Measurements from ENCODE around the gene GAGE12E.
"Not testable (repeated sequence)": the region's sequence is repeated elsewhere in the genome, so short reads cannot be mapped to it uniquely, and the experiment has no call there.

Gene GAGE12E

DNA sequence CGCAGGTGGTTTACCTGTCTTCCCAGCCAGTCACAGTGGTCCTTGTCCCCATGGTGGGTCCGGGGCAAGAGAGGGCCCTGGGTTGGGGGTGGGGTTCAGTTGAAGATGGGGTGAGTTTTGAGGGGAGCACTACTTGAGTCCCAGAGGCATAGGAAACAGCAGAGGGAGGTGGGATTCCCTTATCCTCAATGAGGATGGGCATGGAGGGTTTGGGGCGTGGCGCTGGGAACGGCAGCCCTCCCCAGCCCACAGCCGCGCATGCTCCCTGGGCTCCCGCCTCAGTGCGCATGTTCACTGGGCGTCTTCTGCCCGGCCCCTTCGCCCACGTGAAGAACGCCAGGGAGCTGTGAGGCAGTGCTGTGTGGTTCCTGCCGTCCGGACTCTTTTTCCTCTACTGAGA lies at the start of gene GAGE12E:
Gene GAGE12E, plus strand, starts transcription at position 301 of the 400 bp plus-strand sequence. CDS start 1,155 bp downstream, outside the sequence.
- H3K4me3 ChIP-seq (ENCODE audit: low read length); H2AFZ ChIP-seq (ENCODE audit: low read depth, low read length); H3K36me3 ChIP-seq (ENCODE audit: insufficient read depth, low read length); H3K9me3 ChIP-seq (ENCODE audit: low read length); H3K27me3 ChIP-seq (ENCODE audit: insufficient read depth, low read length); H3K4me1 ChIP-seq (ENCODE audit: insufficient read depth, low read length): not testable (repeated sequence)

GRCh38 chrX:49531877-49532276 lies 19.2 kb upstream of the GAGE12E start, which contains the start of gene GAGE12C:
GAGE12C (plus strand) TSS chrX:49532177; CDS start chrX:49533332, 1,155 bp downstream.
- H3K4me3 ChIP-seq (ENCODE audit: low read length); H3K27me3 ChIP-seq (ENCODE audit: insufficient read depth, low read length); H3K36me3 ChIP-seq (ENCODE audit: insufficient read depth, low read length); H3K4me1 ChIP-seq (ENCODE audit: insufficient read depth, low read length); H2AFZ ChIP-seq (ENCODE audit: low read depth, low read length); H3K9me3 ChIP-seq (ENCODE audit: low read length): not testable (repeated sequence)

DNA sequence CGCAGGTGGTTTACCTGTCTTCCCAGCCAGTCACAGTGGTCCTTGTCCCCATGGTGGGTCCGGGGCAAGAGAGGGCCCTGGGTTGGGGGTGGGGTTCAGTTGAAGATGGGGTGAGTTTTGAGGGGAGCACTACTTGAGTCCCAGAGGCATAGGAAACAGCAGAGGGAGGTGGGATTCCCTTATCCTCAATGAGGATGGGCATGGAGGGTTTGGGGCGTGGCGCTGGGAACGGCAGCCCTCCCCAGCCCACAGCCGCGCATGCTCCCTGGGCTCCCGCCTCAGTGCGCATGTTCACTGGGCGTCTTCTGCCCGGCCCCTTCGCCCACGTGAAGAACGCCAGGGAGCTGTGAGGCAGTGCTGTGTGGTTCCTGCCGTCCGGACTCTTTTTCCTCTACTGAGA lies 9.7 kb upstream of the GAGE12E start, which contains the start of gene GAGE12D:
Gene GAGE12D, plus strand, starts transcription at position 301 of the 400 bp plus-strand sequence. CDS start 1,155 bp downstream, outside the sequence.
- H3K9me3 ChIP-seq (ENCODE audit: low read length); H2AFZ ChIP-seq (ENCODE audit: low read depth, low read length); H3K4me1 ChIP-seq (ENCODE audit: insufficient read depth, low read length); H3K4me3 ChIP-seq (ENCODE audit: low read length); H3K27me3 ChIP-seq (ENCODE audit: insufficient read depth, low read length); H3K36me3 ChIP-seq (ENCODE audit: insufficient read depth, low read length): not testable (repeated sequence)

GRCh38 chrX:49560542-49560941 lies 9.5 kb downstream of the GAGE12E start, which contains the start of gene GAGE12F:
GAGE12F (plus strand) TSS chrX:49560842; CDS start chrX:49561997, 1,155 bp downstream.
- not testable (repeated sequence) for H3K4me3 ChIP-seq (ENCODE audit: low read length)

GRCh38 chrX:49568728-49569127 lies 17.6 kb downstream of the GAGE12E start:
- H3K27me3 ChIP-seq (ENCODE audit: insufficient read depth, low read length); H3K9me3 ChIP-seq (ENCODE audit: low read length); H3K36me3 ChIP-seq (ENCODE audit: insufficient read depth, low read length); H2AFZ ChIP-seq (ENCODE audit: low read depth, low read length); H3K4me3 ChIP-seq (ENCODE audit: low read length); H3K4me1 ChIP-seq (ENCODE audit: insufficient read depth, low read length): not testable (repeated sequence)

More at GRCh38 chrX:49560542-49560941, 9.5 kb downstream of the GAGE12E start, which contains the start of gene GAGE12F:
- H3K36me3 ChIP-seq (ENCODE audit: insufficient read depth, low read length); H3K4me1 ChIP-seq (ENCODE audit: insufficient read depth, low read length); H3K27me3 ChIP-seq (ENCODE audit: insufficient read depth, low read length); H2AFZ ChIP-seq (ENCODE audit: low read depth, low read length); H3K9me3 ChIP-seq (ENCODE audit: low read length): not testable (repeated sequence)

GRCh38 chrX:49569152-49569551 lies 18.1 kb downstream of the GAGE12E start:
- H2AFZ ChIP-seq (ENCODE audit: low read depth, low read length); H3K4me3 ChIP-seq (ENCODE audit: low read length); H3K36me3 ChIP-seq (ENCODE audit: insufficient read depth, low read length); H3K27me3 ChIP-seq (ENCODE audit: insufficient read depth, low read length); H3K9me3 ChIP-seq (ENCODE audit: low read length); H3K4me1 ChIP-seq (ENCODE audit: insufficient read depth, low read length): not testable (repeated sequence)

DNA sequence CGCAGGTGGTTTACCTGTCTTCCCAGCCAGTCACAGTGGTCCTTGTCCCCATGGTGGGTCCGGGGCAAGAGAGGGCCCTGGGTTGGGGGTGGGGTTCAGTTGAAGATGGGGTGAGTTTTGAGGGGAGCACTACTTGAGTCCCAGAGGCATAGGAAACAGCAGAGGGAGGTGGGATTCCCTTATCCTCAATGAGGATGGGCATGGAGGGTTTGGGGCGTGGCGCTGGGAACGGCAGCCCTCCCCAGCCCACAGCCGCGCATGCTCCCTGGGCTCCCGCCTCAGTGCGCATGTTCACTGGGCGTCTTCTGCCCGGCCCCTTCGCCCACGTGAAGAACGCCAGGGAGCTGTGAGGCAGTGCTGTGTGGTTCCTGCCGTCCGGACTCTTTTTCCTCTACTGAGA lies 19.0 kb downstream of the GAGE12E start, which contains the start of gene GAGE12G:
Gene GAGE12G, plus strand, starts transcription at position 301 of the 400 bp plus-strand sequence. CDS start 1,155 bp downstream, outside the sequence.
- H3K4me3 ChIP-seq (ENCODE audit: low read length); H3K9me3 ChIP-seq (ENCODE audit: low read length); H3K27me3 ChIP-seq (ENCODE audit: insufficient read depth, low read length); H3K4me1 ChIP-seq (ENCODE audit: insufficient read depth, low read length); H3K36me3 ChIP-seq (ENCODE audit: insufficient read depth, low read length); H2AFZ ChIP-seq (ENCODE audit: low read depth, low read length): not testable (repeated sequence)

- not testable (repeated sequence) for H3K4me1 ChIP-seq (ENCODE audit: insufficient read depth, low read length); H3K9me3 ChIP-seq (ENCODE audit: low read length); H3K36me3 ChIP-seq (ENCODE audit: insufficient read depth, low read length); H2AFZ ChIP-seq (ENCODE audit: low read depth, low read length); H3K4me3 ChIP-seq (ENCODE audit: low read length); H3K27me3 ChIP-seq (ENCODE audit: insufficient read depth, low read length)
Observed at GRCh38 chrX:49579649-49580048, 28.6 kb downstream of the GAGE12E start, which contains the start of gene GAGE12H. GAGE12H (plus strand) TSS chrX:49579949; CDS start chrX:49581104, 1,155 bp downstream.

- H2AFZ ChIP-seq (ENCODE audit: low read depth, low read length), result not testable (repeated sequence)
Observed at GRCh38 chrX:49589196-49589595, 38.1 kb downstream of the GAGE12E start, which contains the start of gene GAGE2A. GAGE2A (plus strand) TSS chrX:49589496; CDS start chrX:49590651, 1,155 bp downstream.

DNA sequence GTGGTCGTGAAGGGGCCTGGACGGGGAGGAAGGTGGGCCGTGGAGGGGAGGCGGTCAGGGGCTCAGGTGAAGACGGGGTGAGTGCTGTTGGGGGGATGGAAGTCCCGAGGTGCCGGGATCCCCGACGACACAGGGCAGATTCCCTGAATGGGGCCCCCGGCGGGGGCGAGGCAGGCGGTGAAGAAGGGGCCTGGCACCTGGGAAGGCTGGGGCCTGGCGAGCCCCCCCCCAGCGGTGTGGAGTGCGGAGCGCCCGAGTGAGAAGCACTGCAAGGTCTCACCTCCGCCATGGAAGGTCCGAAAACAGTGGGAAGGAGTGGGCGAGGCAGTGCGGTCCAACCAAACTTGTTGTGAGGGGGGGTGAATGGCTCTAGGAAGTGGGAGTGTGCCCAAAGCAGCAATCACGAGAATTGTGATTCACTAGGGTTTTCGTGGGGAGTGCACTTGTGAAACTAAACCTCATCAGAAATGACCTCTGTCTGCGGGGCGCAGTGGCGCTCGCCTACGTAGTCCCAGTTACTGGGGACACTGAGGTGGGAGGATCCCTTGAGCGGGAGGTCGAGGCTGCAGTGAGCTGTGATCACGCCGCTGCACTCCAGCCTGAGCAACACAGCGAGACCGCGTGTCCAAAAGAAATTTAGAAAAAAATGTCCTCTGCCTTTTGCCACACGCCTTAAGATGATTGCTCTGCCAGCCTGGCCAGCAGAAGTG lies 38.8 kb downstream of the GAGE12E start:
- not testable (repeated sequence) for H3K4me3 ChIP-seq (ENCODE audit: low read length); H2AFZ ChIP-seq (ENCODE audit: low read depth, low read length); H3K27me3 ChIP-seq (ENCODE audit: insufficient read depth, low read length); H3K4me1 ChIP-seq (ENCODE audit: insufficient read depth, low read length); H3K9me3 ChIP-seq (ENCODE audit: low read length); H3K36me3 ChIP-seq (ENCODE audit: insufficient read depth, low read length)

More at GRCh38 chrX:49589196-49589595, 38.1 kb downstream of the GAGE12E start, which contains the start of gene GAGE2A:
- H3K4me1 ChIP-seq (ENCODE audit: insufficient read depth, low read length); H3K9me3 ChIP-seq (ENCODE audit: low read length); H3K4me3 ChIP-seq (ENCODE audit: low read length); H3K36me3 ChIP-seq (ENCODE audit: insufficient read depth, low read length); H3K27me3 ChIP-seq (ENCODE audit: insufficient read depth, low read length): not testable (repeated sequence)

- H3K27me3 ChIP-seq (ENCODE audit: insufficient read depth, low read length); H3K9me3 ChIP-seq (ENCODE audit: low read length); H3K36me3 ChIP-seq (ENCODE audit: insufficient read depth, low read length); H2AFZ ChIP-seq (ENCODE audit: low read depth, low read length); H3K4me3 ChIP-seq (ENCODE audit: low read length); H3K4me1 ChIP-seq (ENCODE audit: insufficient read depth, low read length): not testable (repeated sequence)
Observed at GRCh38 chrX:49590488-49590887, 39.4 kb downstream of the GAGE12E start.

- not testable (repeated sequence) for H2AFZ ChIP-seq (ENCODE audit: low read depth, low read length); H3K9me3 ChIP-seq (ENCODE audit: low read length)
Observed at GRCh38 chrX:49598720-49599119, 47.6 kb downstream of the GAGE12E start, which contains the start of gene GAGE1. GAGE1 (plus strand) TSS chrX:49599020; CDS start chrX:49600175, 1,155 bp downstream.

More at GRCh38 chrX:49598720-49599119, 47.6 kb downstream of the GAGE12E start, which contains the start of gene GAGE1:
- not testable (repeated sequence) for H3K36me3 ChIP-seq (ENCODE audit: insufficient read depth, low read length); H3K4me1 ChIP-seq (ENCODE audit: insufficient read depth, low read length); H3K4me3 ChIP-seq (ENCODE audit: low read length); H3K27me3 ChIP-seq (ENCODE audit: insufficient read depth, low read length)
